DLD1 (cell line): ENCODE data around the gene NYAP1.
"Not testable (repeated sequence)": the region's sequence is repeated elsewhere in the genome, so short reads cannot be mapped to it uniquely, and the experiment has no call there.

Experiments used
- in situ Hi-C: cut with HindIII; loops from 2 replicates; pipeline ENCODE4 v1.10.0; 2017; ENCODE audit warnings: low sequenced_read_pairs

Gene NYAP1

GRCh38 chr7:100540073-100540723, 56.5 kb downstream of the NYAP1 start:
- in situ Hi-C loops: no loop called here

- in situ Hi-C loops: not testable (repeated sequence)
Observed at GRCh38 chr7:100541309-100541708, 57.6 kb downstream of the NYAP1 start.

GRCh38 chr7:100543586-100543985, 59.9 kb downstream of the NYAP1 start:
- in situ Hi-C loops: no loop called here

DNA sequence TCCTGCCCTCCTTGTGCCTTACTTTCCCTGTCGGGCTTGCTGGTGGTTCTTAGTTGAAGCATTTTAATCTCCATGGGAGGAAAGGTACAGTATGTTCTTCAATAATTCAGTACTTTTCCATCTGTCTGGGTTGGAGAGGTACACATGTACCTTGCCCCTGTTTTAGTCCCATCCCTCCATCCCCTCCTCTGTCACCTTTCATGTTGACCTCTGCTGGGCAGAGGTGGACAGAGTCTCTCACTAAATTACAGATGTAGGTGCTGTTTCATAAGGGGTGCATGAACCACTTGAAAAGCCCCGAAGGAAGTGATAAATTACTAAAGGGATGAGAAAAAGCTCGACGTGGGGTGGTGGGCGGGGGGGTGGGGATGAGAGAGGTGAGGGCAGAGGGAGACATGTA, 60.7 kb downstream of the NYAP1 start:
- in situ Hi-C loops: no loop called here
